Fibroblast of skin of abdomen (primary cell): ENCODE results near the gene BCAS3.

Experiments
- DNase-seq: peaks from one replicate; pipeline ENCODE4 v3.0.0-alpha.2; 2013

Gene BCAS3

DNA sequence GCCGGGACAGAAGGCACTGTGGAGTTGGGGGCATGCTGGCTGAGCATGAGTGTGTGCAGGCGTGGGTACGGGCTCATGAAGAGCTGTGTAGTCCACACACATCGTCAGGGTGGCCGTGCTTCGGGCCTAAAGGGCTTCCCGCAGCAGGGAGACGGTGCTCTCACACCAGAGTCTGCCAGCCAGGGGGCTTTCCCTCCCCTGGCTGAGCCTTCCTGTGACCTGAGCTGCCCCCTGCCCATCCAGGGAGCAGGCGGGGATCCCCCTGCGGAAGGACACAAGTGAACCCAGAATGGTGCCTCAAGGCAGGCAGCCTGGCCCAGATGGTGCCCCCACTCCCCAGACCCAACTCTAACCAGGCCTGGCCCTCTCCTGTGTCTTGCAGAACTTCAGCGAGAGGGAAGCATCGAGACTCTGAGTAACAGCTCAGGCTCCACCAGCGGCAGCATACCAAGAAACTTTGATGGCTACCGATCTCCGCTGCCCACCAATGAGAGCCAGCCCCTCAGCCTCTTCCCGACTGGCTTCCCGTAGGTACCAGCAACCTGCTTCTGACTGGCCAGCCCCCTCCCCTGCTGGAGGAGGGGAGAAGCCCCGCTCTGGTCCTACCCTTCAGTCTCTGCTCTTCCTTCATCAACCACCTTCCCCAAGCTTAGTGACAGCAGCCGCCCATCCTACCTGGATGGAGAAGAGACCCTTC lies 714.1 kb downstream of the BCAS3 start:
- no peak for DNase-seq

DNA sequence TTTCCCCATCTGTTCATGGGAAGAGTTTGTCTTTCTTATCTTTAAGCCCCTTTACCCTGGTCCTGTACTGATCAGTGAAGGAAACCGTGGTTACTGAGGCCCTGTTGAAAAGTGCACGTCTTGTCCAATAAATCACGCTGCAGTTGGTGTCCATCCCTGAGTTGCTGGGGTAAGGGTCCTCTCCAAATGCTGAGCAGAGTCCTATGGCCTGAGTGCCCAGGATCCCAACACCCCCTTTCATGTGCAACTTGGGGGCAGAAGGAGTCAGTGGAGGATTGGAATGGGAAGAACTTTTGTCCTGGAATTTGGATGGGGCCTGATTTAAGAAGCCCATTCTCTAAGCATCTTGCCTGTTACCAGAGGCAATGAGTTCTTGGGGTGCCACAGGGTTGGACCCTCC lies 715.0 kb downstream of the BCAS3 start:
- no peak for DNase-seq

DNA sequence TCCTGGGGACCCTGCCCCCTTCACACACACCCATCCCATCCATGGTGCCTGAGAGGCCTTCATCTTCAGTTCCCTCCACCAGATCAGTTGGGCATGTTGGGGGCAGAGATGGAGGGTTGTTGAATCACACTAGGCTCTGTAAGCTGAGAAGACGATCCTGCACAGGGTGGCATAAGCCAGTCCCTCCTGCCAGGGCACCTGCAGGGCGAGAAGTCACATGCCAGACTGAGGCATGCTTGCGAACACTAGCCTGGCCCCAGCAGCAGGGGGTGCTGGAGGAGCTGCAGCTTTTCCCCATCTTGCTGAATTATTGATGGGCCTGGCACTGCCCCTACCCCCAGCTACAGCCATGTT lies 715.9 kb downstream of the BCAS3 start:
- DNase-seq = no peak

DNA sequence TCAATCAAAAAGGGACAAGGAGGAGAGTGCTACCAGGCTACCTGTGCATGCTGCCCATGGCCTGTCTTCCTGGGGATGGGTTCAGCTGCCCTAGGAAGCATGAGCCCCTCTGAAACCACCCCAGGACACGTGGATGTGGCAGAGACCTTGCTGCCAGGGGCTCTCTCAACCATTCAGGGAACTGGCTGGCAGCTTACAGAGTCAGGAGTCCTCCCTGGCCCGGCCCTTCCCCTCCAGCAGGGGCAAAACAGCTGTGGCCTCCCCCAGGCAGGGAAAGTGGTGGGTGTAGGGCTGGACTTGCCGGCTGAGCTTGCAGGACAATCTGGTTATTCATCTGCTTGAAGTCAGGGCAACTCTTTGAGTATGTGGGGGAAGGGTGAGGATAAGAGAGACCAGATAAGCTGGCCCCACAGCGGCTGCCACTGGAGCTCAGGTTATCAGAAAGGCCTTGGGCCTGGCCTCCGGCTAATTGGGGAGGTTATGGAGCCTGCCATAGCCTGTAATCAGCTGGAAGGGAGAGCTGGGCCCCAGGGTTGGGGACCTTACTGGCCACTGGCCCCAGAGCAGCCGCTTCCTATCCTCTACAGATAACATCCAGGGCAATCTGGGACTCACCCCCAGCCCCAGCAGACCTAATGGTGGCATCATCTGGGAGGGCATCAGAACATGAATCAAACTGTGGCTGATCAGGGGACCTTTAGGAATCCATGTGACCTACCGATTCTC lies 716.4 kb downstream of the BCAS3 start:
- no peak for DNase-seq

DNA sequence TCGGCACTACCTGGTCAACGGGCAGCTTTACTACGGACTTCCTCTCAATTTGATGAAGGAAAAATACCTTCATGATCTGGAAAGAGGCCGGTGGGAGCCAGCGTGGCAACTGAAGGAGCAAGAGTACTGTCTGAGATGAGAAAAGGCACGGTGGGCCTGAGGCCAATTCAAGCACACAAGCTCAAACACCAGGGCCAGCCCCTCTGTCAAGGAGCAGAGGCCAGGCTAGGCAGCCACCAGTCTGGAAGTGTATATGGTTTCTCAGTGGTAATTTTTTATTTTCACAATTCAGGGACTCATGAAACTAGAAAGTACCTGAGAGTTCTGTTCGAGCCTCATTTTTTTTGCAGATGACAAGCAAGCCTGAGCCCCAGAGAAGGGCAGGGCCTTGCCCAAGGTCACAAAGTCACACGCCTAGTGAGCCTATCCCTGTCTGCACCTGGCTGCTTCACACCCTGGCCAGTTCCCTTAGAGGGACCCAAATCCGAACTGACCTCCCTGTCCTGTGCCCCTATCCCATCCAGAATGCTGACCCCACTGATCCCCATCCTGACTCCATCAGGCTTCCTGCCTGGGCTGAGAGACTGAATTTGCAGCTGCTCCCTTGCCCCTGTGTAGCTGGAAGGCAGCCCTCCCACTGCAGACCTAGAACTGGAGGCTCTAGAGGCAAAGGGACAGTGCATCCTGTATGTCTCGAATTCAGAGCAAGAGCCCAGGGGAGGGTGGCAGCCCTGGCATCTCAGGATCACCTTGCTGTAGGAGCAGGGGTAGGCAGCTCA lies 717.2 kb downstream of the BCAS3 start:
- DNase-seq = no peak

DNA sequence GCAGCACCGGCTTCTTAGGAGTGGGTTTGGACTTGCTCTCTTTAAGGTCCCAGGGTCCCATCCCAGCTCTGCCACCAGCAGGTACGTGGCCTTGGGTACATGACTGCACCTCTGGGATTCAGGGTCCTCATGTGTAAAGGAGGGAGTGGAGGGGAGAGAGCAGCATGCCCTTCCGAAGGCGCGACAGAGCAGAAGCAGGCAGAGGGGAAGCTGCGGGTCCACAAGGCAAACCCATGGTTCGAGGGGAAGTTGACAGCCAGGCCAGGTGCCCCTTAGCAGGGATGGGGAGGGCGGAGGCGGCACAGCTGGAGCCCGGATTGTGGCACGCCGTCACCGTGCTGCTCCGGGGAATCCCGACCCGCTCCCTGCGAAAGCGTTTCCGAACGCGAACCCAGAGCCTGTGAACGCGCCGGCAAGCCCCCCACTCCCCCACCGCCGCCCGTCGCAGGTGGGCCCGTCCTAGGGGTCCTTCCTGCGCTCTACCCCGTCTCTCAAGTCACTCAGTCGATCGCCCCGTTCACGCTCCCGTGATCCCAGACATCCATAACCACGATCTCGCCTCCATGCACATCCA lies 717.8 kb downstream of the BCAS3 start:
- no peak for DNase-seq

DNA sequence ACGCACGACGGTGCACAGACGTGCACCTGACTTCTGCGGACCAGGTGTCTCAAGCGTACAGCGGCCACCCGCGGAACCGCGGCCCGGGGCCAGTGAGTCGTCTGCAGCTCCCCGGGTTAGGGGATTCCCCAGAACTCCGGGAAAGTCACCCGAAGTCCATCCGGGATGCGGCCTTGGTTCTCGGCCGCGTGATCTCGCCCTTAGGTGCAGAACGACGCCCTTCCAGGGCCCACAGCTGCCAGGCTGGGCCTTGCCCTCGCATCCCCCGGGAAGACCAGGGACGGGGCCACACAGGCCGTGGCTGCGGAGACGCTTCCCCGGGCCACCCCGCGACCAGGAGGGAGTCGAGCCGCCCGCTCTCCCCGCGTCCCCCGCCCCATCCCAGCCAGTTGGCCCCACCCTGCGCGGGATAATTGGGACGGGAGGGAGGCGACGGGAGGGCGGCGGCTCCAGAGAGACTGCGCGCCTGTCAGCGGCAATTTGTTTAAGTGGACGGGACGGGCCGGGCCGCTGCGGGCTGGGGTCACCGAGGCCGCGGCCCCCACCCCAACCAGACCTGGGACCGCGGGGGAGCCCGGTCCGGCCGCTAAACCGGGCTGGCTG lies 718.4 kb downstream of the BCAS3 start:
- DNase-seq = no peak

DNA sequence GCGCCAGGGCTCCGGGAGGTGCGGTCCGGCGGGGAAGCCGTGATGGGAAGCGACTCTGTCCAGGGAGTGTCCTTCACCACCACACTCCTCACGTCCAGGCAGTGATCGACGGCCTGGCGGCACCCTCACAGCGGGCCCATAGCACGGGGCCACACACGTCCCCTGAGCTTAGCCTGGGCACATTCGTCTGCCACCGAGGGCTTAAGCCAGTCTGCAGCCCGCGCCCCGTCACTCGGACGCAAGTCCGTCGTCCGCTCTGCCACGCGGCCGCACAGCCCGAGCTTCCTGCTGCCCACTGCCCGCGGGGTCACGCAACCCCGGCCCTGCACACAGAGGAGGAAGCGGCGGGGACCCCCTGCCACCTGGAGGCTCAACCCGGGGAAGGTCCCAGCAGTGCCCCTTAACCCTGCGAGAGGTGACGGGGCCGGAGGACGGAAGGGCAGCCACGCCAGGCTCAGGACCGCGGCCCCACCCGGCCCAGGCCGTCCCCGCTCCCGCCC lies 719.0 kb downstream of the BCAS3 start:
- DNase-seq = no peak

DNA sequence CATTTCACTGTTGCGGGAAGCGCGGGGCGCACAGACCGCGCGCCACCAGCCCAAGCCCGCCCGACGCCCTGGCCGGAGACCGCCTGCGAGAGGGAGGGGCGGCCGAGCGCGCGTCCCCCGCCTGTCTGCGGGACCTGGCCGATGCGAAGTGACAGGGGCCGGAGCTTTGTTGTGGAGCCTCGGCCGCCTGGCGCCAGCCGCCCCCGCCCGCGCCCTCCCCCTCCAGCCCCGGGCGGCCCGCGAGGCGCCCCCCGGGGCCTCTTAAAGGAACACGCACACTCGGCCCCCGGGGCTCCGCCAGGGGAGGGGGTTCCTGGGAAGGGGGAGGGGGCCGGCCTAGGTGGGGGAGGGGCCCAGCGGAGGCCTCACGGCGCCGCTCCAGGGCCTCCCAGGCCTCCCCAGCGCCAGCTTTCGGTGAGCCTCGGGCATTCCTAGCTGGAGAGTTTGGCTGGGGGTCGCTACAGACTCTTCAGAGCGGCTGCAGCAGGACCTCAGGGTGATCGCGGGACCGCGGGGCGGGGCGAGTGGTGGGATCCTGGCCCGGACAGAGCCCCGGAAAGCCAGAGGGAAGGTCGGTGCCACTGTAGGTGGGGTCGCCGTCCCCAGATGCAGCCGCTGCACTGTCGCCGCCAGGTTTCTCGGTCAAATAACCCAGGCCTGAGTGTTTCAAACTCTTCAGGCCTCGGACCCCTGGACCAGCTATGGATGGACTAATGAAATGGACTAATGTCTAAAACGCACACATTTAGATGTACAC lies 719.6 kb downstream of the BCAS3 start:
- DNase-seq = no peak

DNA sequence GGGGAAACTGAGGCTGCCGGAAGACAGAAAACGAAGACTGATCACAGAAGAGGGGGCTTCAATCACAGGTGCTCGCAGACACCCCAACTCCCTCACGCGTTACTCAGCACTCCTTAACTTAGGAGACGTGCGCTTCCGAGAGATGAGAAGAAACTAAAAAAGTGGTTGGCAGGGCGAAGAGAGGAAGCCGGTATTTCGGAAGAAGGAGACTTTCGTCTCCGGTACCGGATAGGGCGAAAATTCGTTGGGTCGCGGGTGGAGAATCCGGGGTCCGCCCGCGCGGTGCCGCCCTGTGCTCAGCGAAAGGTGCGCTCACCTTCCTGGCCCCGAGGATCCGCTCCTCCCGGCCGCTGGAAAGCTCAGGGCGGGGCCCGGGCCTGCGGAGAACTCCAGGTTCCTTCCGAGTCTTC lies 721.1 kb downstream of the BCAS3 start:
- no peak for DNase-seq

DNA sequence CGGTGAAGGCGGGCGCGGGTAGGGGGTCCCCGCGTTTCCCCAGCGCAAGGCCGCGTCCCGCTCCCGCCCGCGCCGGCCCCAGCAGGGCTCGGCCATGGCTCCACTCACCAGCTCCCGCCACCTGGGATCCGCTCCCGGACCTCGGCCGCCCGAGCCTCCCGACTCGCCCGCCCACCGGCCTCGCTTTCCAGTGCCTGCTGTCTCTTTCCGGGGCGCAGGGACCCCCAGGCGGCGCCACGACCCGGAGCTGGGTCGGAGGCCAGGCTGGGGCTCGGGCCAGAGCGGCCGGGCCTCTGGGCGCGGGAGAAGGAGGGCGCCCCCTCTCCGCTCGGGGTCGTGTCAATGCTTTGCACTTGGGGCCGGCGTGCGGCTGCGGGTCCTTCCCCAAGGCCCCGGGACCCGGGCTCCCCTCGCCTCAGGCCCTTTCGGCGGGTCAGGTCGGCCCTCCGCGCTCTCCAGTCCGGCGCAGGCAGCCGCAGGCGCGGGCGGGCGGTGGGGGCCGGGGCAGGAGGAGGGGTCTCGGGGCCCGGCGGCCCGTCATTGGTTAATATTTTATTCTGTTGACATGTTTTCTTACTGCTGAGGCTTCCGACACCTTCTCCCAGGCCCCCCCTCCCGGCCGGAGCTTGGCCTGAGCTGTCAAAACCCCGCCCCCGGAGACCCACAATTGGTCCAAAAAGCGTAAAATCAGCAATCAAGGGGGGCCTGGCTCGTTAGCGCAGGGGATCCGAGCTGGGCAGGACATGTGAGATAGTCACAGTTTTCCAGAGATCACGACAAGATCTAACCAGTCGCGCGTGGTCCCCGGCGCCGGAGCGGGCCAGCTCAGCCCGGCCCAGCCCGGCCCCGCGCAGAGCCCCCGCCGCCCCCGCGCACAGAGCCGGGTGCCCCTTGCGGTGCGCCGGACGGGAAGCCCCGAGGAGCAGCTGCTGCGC lies 721.7 kb downstream of the BCAS3 start, which contains the start of gene TBX2:
Gene TBX2 (plus strand): TSS at position 713 of the 935 bp plus-strand sequence. CDS start 334 bp downstream, outside the sequence.
- peak; percentile 73 for DNase-seq

DNA sequence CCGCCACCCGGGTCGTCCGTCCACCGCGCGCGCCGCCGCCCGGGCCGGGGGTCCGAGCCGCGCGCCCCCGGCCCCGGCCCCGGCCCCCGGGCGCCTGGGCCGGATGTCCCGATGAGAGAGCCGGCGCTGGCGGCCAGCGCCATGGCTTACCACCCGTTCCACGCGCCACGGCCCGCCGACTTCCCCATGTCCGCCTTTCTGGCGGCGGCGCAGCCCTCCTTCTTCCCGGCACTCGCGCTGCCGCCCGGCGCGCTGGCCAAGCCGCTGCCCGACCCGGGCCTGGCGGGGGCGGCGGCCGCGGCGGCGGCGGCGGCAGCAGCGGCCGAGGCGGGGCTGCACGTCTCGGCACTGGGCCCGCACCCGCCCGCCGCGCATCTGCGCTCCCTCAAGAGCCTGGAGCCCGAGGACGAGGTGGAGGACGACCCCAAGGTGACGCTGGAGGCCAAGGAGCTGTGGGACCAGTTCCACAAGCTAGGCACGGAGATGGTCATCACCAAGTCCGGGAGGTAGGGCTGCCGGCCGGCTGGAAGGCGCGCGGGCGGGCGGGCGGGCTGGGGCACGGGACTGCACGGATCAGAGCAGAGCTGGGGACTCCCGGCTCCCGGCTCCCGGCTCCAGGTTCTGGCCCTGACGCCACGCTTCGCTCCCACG lies 722.5 kb downstream of the BCAS3 start:
- no peak for DNase-seq

DNA sequence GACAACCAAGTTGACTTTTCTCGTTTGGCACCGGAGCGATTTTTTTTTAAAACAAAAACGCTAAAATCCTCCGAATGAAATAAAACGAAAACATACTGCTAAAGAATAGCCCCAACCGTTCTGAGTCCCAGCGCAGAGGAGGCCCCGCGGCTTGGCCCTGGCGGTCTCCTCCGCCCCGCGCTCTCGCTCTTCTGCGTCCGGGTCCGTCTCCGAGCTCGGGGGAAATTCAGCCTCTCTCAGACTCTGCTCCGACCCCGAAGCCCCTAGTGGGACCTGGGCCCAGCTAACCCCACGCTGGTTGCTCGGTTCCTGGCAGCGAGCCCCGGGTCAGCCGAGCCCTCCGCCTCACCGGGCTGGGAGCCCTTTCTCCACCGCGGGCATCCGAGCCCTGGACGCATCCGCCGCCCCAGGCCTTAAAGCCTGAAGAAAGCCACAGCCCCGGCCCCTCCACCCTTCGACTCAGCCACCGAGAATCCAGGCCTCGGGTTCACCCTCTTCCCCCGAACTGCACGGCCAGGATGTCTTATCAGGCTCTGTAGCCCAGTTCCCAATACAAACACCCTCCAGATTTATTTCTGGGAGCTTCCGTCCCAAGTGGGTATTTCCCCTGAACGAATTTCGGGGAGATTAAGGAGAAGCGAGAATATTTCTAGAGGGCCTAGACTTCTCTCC lies 723.2 kb downstream of the BCAS3 start:
- no peak for DNase-seq

DNA sequence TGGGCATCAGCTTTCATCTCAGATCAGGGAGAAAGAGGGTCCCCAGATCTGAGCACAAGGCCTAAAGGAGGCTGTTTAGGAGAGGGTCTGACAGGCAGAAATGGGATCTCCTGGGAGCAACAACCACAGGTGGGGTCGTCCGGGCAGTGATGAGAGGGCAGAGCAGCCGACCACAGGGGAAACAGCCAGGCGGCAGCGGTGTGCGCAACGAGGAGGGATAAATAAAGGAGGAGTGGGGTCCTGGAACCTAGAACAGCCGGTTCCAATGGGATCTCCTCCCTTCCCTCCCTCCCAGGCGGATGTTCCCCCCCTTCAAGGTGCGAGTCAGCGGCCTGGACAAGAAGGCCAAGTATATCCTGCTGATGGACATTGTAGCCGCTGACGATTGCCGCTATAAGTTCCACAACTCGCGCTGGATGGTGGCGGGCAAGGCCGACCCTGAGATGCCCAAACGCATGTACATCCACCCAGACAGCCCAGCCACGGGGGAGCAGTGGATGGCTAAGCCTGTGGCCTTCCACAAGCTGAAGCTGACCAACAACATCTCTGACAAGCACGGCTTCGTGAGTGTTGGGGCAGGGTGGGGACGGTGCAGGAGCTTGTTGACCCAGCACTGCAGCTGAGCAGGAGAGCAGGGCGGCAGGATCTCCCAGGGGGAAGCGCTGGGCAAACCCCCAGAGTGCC lies 723.9 kb downstream of the BCAS3 start:
- no peak for DNase-seq

DNA sequence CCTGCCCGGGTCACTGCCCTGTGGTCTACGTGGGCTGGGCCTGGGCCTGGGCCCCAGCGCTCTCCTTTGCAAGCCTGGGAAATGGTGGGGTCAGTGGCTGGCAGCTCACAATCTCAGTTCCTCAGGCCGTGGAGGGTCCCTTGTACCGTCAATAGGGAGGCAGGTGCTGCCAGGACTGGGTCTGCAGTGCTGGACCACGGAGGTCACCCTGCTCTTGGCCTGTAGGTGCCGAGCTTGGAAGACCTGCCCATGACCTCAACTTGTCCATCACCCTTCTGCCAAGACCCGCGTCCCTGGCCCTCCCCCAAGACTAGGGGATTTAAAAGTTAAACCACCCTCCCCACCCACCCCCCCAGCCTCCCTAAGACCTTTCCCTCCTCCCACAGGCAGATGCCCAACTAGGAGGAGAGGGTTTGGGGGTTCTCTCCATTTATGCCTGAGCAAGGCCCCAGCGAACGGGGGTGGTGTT lies 724.5 kb downstream of the BCAS3 start:
- no peak for DNase-seq

DNA sequence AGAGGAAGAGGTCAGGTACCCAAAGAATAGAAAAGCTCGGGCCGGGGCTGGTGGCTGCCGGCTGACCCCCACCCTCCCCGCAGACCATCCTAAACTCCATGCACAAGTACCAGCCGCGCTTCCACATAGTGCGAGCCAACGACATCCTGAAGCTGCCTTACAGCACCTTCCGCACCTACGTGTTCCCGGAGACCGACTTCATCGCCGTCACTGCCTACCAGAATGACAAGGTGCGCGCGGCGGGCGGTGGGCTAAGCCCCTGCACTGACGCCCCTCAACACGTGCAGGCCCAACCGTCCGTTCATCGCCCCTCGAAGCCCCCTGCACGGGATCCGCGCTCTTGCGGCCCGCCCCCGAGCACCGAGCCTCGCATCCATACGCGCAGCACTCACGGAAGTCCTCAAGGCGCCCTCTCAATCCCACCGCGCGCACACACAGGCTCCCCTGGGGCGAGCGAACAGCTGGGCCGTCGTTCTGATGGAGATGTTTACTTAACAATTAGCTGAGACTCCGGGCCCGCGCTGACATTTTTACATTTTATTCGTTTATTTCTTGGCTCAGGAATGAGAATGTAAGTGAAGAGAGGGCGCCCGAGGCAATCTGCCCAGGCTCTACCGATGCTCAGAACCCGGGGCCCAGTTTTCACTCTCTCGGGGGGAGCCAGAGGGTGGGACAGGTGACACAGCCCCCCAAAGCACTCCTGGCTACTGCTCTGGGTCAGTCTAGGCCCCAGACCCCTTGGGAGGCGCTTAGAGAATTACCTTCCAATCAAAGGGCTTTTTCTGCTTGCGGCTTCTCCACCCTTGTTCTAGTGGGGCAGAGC lies 725.5 kb downstream of the BCAS3 start:
- DNase-seq = no peak

DNA sequence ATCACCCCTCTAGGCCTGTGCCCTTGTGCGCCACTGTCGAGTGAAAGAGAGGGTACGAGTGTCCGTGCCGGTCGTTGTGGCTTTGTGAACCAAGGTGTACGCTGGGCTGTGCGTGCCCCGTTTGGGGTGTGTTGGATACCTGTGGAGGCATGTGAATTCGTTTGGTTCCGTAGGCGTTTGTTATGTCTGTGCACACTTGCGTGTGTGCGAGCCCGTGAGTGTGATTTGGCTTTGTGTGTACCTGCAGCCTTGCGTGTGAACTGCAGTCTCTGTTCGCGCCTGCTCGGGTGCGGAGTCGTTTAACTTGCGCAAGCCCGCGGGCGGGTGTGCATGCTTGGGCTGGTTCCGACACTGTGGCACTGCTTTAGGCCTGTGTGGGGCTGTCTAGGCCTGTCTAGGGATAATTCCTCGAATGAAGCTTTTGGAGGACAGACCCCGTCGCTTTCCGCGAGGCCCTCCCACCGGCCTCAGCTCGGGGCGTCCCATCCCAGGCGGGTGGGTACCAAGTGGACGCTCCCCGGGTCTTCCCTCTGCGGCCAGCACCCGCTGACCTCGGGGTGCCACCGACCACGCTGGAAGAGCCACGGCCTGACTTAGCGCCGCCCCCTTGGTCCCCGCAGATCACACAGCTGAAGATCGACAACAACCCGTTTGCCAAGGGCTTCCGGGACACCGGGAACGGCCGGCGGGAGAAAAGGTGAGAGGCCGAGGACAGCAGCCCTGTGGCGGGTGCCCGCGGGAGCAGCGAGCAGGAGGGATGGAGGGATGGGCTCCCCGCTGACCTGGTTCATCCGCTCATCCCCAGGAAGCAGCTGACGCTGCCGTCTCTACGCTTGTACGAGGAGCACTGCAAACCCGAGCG lies 726.4 kb downstream of the BCAS3 start:
- no peak for DNase-seq
